ENCODE measurements around the gene CPOX.
"Not testable (repeated sequence)": the region's sequence is repeated elsewhere in the genome, so short reads cannot be mapped to it uniquely, and the experiment has no call there.

Gene CPOX

GRCh38 chr3:98560911-98561310 is 32.5 kb downstream of the CPOX start:
- no peak for DNase-seq

- DNase-seq = not testable (repeated sequence)
Observed at GRCh38 chr3:98559769-98560168, 33.6 kb downstream of the CPOX start.

- DNase-seq = no peak
Observed at GRCh38 chr3:98558100-98558827, 35.1 kb downstream of the CPOX start.

- DNase-seq = no peak
Observed at GRCh38 chr3:98557324-98558010, 35.9 kb downstream of the CPOX start.

GRCh38 chr3:98556164-98557130 is 37.0 kb downstream of the CPOX start:
- no peak for DNase-seq

- DNase-seq = no peak
Observed at GRCh38 chr3:98555025-98555379, 38.4 kb downstream of the CPOX start.

GRCh38 chr3:98554580-98554979 is 38.8 kb downstream of the CPOX start:
- no peak for DNase-seq

GRCh38 chr3:98553753-98554152 is 39.7 kb downstream of the CPOX start:
- no peak for DNase-seq

- no peak for DNase-seq
Observed at GRCh38 chr3:98553021-98553563, 40.3 kb downstream of the CPOX start.

- DNase-seq = no peak
Observed at GRCh38 chr3:98552232-98553020, 41.0 kb downstream of the CPOX start.

GRCh38 chr3:98551754-98552153 is 41.7 kb downstream of the CPOX start:
- DNase-seq = no peak

- DNase-seq = no peak
Observed at GRCh38 chr3:98551236-98551635, 42.2 kb downstream of the CPOX start.

GRCh38 chr3:98550833-98551232 is 42.6 kb downstream of the CPOX start:
- no peak for DNase-seq

- DNase-seq = no peak
Observed at GRCh38 chr3:98548544-98548943, 44.9 kb downstream of the CPOX start.

- DNase-seq = no peak
Observed at GRCh38 chr3:98545940-98546339, 47.5 kb downstream of the CPOX start.

- DNase-seq = no peak
Observed at GRCh38 chr3:98542623-98543022, 50.8 kb downstream of the CPOX start.

GRCh38 chr3:98541695-98542094 is 51.7 kb downstream of the CPOX start:
- no peak for DNase-seq

GRCh38 chr3:98540346-98540745 is 53.1 kb downstream of the CPOX start:
- DNase-seq = no peak

- no peak for DNase-seq
Observed at GRCh38 chr3:98536456-98537017, 56.9 kb downstream of the CPOX start.

- DNase-seq = no peak
Observed at GRCh38 chr3:98534734-98535133, 58.7 kb downstream of the CPOX start.

- no peak for DNase-seq
Observed at GRCh38 chr3:98534168-98534567, 59.2 kb downstream of the CPOX start.

All from NCI-H1436 (cell line).